DMS53 treated with DMSO at 0.1 percent for 48 hours (cell line): ENCODE data around the gene PGR.

Experiments
- DNase-seq: peaks from one replicate; lab custom pipeline; 2025; ENCODE audit not compliant: unreplicated experiment; lab: John Stamatoyannopoulos, UW

The PGR gene

DNA sequence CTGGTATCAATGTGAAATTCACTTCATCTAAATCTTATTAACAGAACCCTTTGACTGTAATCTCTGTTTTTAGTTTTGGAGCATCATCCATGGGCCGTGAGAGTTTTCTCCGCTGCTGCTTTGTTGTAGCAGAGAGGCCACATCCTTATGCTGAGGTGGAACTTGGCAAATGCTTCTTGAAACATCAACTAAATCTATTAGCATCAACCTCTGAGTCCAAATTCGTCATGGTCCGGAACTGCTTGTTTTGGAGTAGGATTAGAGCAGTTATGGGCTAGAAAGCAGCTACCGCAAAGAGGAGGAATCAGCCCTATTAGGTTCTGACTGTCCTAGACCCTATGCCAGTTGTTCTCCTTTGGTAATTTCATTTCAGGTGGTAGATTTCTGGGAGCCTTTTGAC is 117.7 kb downstream of the PGR start:
- DNase-seq, result no peak

DNA sequence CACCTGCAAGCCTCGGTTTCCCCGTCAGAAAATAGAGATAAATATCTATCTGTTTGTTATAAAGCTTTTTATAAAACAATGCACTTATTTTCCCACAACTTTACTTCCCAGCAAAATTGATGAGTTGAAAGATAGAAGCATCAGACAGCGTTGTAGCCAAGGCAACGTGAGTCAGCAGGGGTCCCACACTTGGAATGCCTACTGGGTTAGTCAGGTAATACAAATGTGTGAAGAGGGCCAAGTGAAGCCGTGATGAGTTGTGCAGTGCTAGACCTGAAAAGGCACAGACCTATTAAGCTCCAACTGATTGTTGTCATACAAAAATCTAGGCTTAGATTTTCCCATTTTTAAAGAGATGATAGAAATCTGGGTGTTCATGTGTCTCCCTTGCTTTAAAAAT is 118.7 kb downstream of the PGR start:
- DNase-seq, result no peak

DNA sequence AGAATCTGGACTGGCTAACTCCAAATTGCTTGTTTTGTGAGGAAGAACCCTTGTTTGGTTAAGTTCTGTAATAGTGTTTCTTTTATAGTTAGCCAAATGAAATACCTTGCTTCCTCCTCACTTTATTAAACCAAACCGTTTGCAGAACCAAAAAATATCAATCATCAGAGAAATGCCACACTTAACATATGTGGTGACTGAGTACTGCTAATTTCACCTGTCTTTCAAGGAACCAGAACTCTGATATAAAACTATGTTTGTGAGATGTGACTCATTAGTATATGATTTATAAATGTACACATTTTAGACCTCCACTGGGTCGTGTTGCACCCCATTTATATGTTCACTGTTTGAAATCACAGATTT is 119.9 kb downstream of the PGR start:
- no peak for DNase-seq

DNA sequence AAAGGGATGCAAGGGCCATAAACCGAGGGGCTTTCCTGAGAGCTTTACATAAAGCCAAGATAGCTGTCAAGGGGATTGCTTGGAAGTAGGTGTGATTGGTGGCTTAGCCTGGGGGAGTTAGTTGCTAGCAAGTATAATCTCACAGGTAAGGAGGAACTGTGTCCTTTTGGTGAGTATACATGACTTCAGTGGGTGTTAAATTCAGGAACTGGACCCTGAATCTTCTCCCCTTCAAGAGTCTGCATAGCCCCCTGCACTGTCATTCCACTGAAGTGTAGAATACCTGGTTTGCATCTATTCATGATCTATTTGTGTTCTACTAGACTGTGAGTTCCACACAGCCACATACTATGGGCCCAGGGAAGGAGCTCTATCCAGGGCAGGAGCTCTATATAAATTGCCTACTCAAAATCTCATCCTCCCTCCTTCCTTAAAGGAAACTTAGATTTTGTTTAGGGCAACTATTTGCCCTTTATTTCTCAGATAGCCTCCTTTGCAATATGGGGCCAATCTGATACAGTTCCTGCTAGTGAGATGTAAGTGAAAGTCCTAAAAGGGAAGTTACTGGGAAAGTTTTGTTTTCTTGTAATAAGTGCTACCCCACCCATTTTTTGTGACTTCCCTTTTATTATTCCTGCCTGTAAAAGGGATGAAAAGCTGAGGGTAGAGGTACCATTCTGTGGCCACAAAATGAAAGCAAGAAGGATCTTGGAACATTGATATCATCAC is 120.5 kb downstream of the PGR start:
- DNase-seq, result no peak

DNA sequence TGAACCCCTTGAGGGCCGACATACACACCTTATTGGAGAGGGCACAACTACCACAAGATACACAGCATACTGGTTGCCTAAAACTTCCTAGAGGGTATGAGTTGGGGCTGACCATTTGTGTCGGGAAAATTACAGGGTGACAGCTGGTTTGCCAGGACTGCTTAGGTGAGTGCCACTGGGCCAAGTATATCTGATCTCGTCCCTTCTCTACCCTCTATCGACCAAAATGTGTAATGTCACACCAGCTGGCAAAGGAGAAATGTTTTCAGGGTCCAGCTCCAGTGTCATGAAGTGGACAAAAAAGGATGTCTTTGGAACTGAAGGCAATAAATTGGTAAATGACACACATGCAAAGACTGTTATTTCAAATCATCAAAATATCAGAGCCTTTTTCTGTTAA is 126.1 kb downstream of the PGR start:
- no peak for DNase-seq

DNA sequence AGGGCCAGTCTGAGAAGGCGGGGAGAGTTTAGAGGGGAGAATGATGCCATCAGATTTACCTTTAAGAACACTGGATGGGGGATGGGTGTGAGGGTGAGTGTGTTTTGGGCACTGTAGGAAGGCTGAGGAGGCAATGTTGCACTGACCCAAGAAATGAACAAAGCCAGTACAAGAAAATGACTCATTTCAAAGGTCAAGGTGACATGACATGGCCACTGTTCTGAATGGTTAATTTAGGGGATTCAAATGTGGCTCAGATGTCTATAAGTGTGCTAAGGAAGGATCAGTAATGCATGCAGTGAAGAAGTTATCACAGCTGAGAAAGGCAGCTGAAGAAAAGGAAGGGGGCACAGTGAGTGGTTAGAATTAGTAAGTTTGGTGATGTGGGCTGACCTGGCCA is 129.9 kb downstream of the PGR start:
- DNase-seq, result no peak

DNA sequence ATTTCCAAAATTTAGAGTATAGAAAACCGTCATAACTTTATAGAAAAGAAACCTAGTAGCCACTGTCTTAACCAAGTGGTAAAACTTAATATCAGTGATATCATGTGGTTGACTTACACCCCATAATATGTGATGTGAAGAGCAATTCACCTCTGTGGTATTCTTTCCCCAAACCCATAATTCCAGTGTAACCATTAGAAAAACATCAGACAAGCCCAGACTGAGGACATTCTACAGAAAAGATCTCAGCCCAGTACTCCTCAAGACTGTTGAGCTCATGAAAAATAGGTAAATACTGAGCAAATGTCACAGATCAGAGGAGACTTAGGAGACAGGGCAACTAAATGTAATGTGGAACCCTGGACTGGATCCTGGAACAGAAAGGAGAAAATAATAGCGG is 134.6 kb downstream of the PGR start:
- no peak for DNase-seq

DNA sequence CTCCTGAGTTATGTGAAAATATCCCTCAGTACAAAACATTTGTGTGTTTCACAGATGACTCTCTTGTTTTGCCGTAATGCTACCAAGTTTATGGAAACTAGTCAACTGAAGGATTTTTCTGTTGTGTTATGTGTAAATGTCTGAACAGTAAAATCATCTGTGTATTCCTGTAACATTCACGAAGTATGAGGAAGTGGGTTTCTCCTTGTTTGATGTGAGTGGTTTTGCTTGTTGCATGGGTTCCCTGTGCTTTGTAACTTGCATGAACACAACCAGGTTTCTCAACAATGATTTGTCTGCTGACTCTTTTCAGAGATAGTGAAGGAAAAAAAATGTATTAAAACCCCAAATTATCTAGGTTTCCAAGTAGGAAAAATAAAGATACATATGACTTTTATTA is 138.1 kb downstream of the PGR start:
- no peak for DNase-seq

DNA sequence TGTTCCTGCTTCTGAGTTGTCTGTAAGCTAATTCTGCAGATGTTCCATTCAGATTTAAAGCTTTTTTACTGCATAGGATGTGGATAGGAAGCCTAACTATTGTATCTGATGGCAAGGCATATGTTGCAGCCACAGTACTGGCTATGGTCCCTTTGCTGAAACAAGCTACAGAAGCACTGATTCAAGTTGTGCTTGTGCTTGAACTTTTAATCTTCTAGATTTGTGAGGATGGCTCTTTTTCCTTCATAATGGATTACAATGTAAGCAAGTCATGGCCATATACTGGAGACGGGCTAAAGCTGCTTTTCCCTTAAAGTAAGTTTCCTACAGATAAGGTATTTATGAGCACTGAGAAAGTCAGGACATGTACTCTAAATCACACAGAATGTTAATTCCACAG is 138.7 kb downstream of the PGR start:
- no peak for DNase-seq

DNA sequence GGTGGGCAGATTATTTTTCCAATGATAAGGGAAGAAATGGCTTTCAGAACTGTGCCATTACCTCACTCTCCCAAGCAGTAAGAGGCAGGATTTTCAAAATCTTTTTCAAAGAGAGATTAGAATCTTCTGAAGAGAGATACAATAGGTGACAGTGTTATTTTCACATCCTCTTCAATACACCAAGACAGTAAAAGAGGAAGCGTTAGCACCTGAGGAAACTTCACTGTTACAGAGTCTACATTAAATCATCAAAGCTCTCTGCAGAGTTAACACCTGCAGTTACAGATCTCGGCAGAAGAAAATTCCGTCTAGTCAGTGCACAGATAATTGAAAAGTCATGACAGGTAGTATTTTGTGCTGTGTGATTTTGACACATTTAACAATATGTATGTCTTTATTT is 144.9 kb downstream of the PGR start:
- no peak for DNase-seq

DNA sequence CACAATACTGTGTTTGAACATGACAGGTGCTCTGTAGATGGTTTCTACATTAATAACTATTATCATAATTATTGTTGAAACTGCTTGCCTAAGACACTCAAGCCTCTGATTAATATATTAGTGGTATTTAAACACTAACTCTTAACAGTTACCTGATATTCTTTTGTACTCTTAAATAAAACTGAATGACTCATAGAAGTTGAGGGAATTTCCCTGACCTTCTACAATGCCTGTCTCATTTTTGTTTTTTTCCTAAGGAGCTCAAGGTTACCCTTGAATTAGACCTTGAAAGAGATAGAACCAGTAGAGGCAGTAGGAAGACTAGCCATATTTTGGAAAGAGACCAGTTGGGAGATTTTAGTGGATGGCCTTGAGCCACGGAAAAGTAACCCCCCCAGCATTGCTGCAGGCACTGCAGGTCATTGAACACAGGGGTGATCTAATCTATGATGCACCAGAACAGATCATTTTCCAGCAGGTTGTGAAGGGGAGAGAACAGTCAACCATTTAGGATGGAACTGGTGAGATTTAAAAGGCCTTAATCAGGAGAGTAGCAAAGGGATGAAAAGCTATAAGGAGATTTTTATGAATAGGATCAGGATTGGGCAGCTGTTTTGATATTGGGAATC is 148.3 kb downstream of the PGR start:
- no peak for DNase-seq

DNA sequence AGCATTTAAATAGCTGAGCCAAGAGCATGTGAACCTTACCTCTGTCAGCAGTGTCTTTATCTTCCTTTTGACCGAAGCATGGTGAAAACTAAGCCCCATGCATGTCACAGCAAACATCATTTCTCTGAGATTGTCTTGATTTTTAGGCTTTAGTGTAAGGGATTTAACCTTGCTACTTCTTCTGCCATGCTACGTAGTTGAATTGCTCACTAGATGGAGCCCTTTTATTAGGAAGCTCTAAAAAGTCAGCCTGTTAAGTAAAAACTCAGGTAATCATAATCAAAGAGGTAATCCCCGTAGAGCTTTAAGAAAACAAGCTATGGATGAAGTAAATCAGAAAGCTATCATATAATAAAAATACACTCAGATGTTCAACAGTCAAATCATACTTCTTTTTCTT is 149.5 kb downstream of the PGR start:
- DNase-seq, result peak; percentile 47
